ENCODE measurements around the gene CLIC4. TPM values are rescaled to one million over a fixed set of nuclear protein-coding genes. Genes with fewer than 3 reads are reported as not detected.

The CLIC4 gene
- polyA plus RNA-seq, 1 donor (not counting 4 experiments of a cell fraction or from before 2014, with no cell fraction given): 130 TPM

- TF ChIP-seq CTCF (optimal IDR thresholded peaks at IDR 0.05 in 1 of 3, IDR thresholded peaks at IDR 0.05 in 1 of 3, conservative IDR thresholded peaks at IDR 0.05 in 1 of 3; ENCODE audit: extremely low read depth in 1 of 3, insufficient read depth in 2 of 3, low read length in 3 of 3) (no peak), EZH2 (IDR thresholded peaks at IDR 0.05; ENCODE audit: low read length) (no peak)
- no peak overlapping the region for H3K27ac ChIP-seq (ENCODE audit: control insufficient read depth, insufficient read depth, low read length)
- H3K4me2 ChIP-seq (ENCODE audit: control insufficient read depth, extremely low read depth, insufficient read depth, low read depth, low read length): no peak overlapping the region
- no peaks in the 10 kb centered on the region for H3K27me3 ChIP-seq (ENCODE audit: control insufficient read depth, extremely low read depth, insufficient read depth, low read length)
- H3K9me3 ChIP-seq (ENCODE audit: control insufficient read depth, low read depth, low read length): no peaks in the 10 kb centered on the region
- H3K36me3 ChIP-seq (ENCODE audit: control insufficient read depth in 2 of 2, extremely low read depth in 1 of 2, insufficient read depth in 2 of 2, low read length in 2 of 2): peaks cover 0 to 1% of the 10 kb centered on the region in 2 experiments
- FAIRE-seq (no peak), DNase-seq (ENCODE audit: low read depth, low spot score) (no peak)
- H3K79me2 ChIP-seq (ENCODE audit: control insufficient read depth, insufficient read depth, low read length): peaks cover 74% of the 10 kb centered on the region
- peaks cover 8% of the 10 kb centered on the region for H4K20me1 ChIP-seq (ENCODE audit: control insufficient read depth, extremely low read depth, insufficient read depth, low read length)
- H2AFZ ChIP-seq (ENCODE audit: control insufficient read depth, low read length): no peak overlapping the region
- peaks cover 30% of the 10 kb centered on the region for H3K4me1 ChIP-seq (ENCODE audit: control insufficient read depth, extremely low read depth, insufficient read depth, low read length)
- H3K9ac ChIP-seq (ENCODE audit: control insufficient read depth, extremely low read depth, insufficient read depth, low read length): no peak overlapping the region
- dilution Hi-C loops (cut with MboI; ENCODE audit: extremely low pct_ligation_motif_present, low sequenced_read_pairs): no loop called here
- H3K4me3 ChIP-seq (ENCODE audit: control insufficient read depth in 2 of 3, extremely low read depth in 1 of 3, insufficient read depth in 2 of 3, low read depth in 1 of 3, low read length in 3 of 3): no peak overlapping the region
- H3K9me1 ChIP-seq (ENCODE audit: control insufficient read depth, extremely low read depth, insufficient read depth, low read length): no peaks in the 10 kb centered on the region
Observed at GRCh38 chr1:24765308-24765988, 20.2 kb downstream of the CLIC4 start.

GRCh38 chr1:24767351-24767750 lies 22.1 kb downstream of the CLIC4 start:
- no peaks in the 10 kb centered on the region for H3K9me3 ChIP-seq (ENCODE audit: control insufficient read depth, low read depth, low read length)
- TF ChIP-seq EZH2 (IDR thresholded peaks at IDR 0.05; ENCODE audit: low read length) (no peak), CTCF (optimal IDR thresholded peaks at IDR 0.05 in 1 of 3, IDR thresholded peaks at IDR 0.05 in 1 of 3, conservative IDR thresholded peaks at IDR 0.05 in 1 of 3; ENCODE audit: extremely low read depth in 1 of 3, insufficient read depth in 2 of 3, low read length in 3 of 3) (no peak)
- H3K4me3 ChIP-seq (ENCODE audit: control insufficient read depth in 2 of 3, extremely low read depth in 1 of 3, insufficient read depth in 2 of 3, low read depth in 1 of 3, low read length in 3 of 3): no peak overlapping the region
- H3K27ac ChIP-seq (ENCODE audit: control insufficient read depth, insufficient read depth, low read length): no peak overlapping the region
- dilution Hi-C loops (cut with MboI; ENCODE audit: extremely low pct_ligation_motif_present, low sequenced_read_pairs): no loop called here
- H3K9me1 ChIP-seq (ENCODE audit: control insufficient read depth, extremely low read depth, insufficient read depth, low read length): no peaks in the 10 kb centered on the region
- peaks cover 21% of the 10 kb centered on the region for H3K4me1 ChIP-seq (ENCODE audit: control insufficient read depth, extremely low read depth, insufficient read depth, low read length)
- DNase-seq (ENCODE audit: low read depth, low spot score) (no peak), FAIRE-seq (no peak)
- no peaks in the 10 kb centered on the region for H3K27me3 ChIP-seq (ENCODE audit: control insufficient read depth, extremely low read depth, insufficient read depth, low read length)
- H3K79me2 ChIP-seq (ENCODE audit: control insufficient read depth, insufficient read depth, low read length): peaks cover 71% of the 10 kb centered on the region
- H3K36me3 ChIP-seq (ENCODE audit: control insufficient read depth in 2 of 2, extremely low read depth in 1 of 2, insufficient read depth in 2 of 2, low read length in 2 of 2): peaks cover 0 to 1% of the 10 kb centered on the region in 2 experiments
- no peaks in the 10 kb centered on the region for H4K20me1 ChIP-seq (ENCODE audit: control insufficient read depth, extremely low read depth, insufficient read depth, low read length)
- no peak overlapping the region for H3K4me2 ChIP-seq (ENCODE audit: control insufficient read depth, extremely low read depth, insufficient read depth, low read depth, low read length)
- H2AFZ ChIP-seq (ENCODE audit: control insufficient read depth, low read length): no peak overlapping the region
- H3K9ac ChIP-seq (ENCODE audit: control insufficient read depth, extremely low read depth, insufficient read depth, low read length): no peak overlapping the region

Data from keratinocyte (primary cell).